NCI-H2107 (cell line): Measurements from ENCODE around the gene ZCCHC14.
"Not testable (repeated sequence)": the region's sequence is repeated elsewhere in the genome, so short reads cannot be mapped to it uniquely, and the experiment has no call there.

Source experiments
- DNase-seq: peaks from one replicate; lab custom pipeline; 2025; lab: John Stamatoyannopoulos, UW

ZCCHC14 gene

GRCh38 chr16:87383505-87384161, 109.2 kb downstream of the ZCCHC14 start, which contains the start of gene FBXO31:
TSS of gene FBXO31 (minus strand) at chr16:87383776. CDS start at chr16:87383744, 32 bp downstream.
- peak; percentile 68 for DNase-seq

- no peak for DNase-seq
Measured at GRCh38 chr16:87382023-87382785, 110.6 kb downstream of the ZCCHC14 start.

GRCh38 chr16:87380881-87381280, 111.9 kb downstream of the ZCCHC14 start:
- no peak for DNase-seq

- no peak for DNase-seq
Measured at GRCh38 chr16:87380403-87380802, 112.4 kb downstream of the ZCCHC14 start.

- DNase-seq: not testable (repeated sequence)
Measured at GRCh38 chr16:87379312-87379752, 113.5 kb downstream of the ZCCHC14 start.

GRCh38 chr16:87376660-87377059, 116.2 kb downstream of the ZCCHC14 start:
- DNase-seq: no peak

- no peak for DNase-seq
Measured at GRCh38 chr16:87375426-87376135, 117.2 kb downstream of the ZCCHC14 start.

GRCh38 chr16:87374313-87374712, 118.5 kb downstream of the ZCCHC14 start:
- no peak for DNase-seq

GRCh38 chr16:87372305-87372704, 120.5 kb downstream of the ZCCHC14 start:
- no peak for DNase-seq

GRCh38 chr16:87371261-87371866, 121.5 kb downstream of the ZCCHC14 start:
- no peak for DNase-seq

- no peak for DNase-seq
Measured at GRCh38 chr16:87369796-87370719, 122.8 kb downstream of the ZCCHC14 start.

- DNase-seq: no peak
Measured at GRCh38 chr16:87369117-87369765, 123.6 kb downstream of the ZCCHC14 start.

- no peak for DNase-seq
Measured at GRCh38 chr16:87368029-87368770, 124.6 kb downstream of the ZCCHC14 start.

GRCh38 chr16:87367529-87367928, 125.3 kb downstream of the ZCCHC14 start:
- no peak for DNase-seq

- DNase-seq: no peak
Measured at GRCh38 chr16:87366930-87367329, 125.9 kb downstream of the ZCCHC14 start.

GRCh38 chr16:87366288-87366687, 126.5 kb downstream of the ZCCHC14 start:
- DNase-seq: no peak

GRCh38 chr16:87365021-87365713, 127.7 kb downstream of the ZCCHC14 start:
- DNase-seq: no peak

GRCh38 chr16:87363771-87364455, 128.9 kb downstream of the ZCCHC14 start:
- no peak for DNase-seq
